ENCODE measurements around the gene CHD6. TPM values are rescaled to one million over a fixed set of nuclear protein-coding genes. Genes with fewer than 3 reads are reported as not detected.

Gene CHD6
- total RNA-seq, 2 experiments from 2014 or later: 25.2 to 29.6 TPM

DNA sequence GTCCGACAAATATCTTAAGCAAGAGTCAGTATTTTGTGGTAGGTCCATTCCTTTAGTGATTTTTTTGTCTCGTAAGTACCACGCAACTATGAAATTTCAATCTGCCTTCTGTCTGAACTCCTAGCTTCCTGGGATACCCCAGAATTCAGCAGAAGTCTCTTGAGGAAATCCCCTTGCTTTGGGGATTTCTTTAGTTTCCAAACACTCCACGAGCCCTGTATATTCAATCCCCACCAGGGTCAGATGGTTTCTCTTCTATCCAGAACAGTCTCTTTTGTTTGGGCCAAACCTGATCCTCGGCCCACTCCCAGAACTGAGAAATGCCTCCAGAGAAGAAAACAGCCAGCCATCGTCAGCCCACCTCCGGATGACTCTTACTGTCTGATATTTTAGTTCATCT is 113.0 kb downstream of the CHD6 start:
- H3K4me3 Mint-ChIP-seq: no peak overlapping the region
- POLR2A ChIA-PET: no interaction called here
- peaks cover 11% of the 10 kb centered on the region for H3K9me3 Mint-ChIP-seq
- CTCF ChIA-PET: interaction anchor here (0.7 kb wide), 1 partner anchor 193 kb away, joined by 3 read pairs; no protein-coding TSS in a partner anchor
- peaks cover 9% of the 10 kb centered on the region for H3K4me1 Mint-ChIP-seq (ENCODE audit: low read depth)
- no peaks in the 10 kb centered on the region for H3K27me3 Mint-ChIP-seq
- H3K36me3 Mint-ChIP-seq: peaks cover 23% of the 10 kb centered on the region
- no peak for DNase-seq
- H3K27ac Mint-ChIP-seq: peak overlapping the region; percentile 20
- intact Hi-C loops (cut with micrococcal nuclease): loop anchor here (10.0 kb wide), 1 partner anchor 190 kb away; no protein-coding TSS in a partner anchor

DNA sequence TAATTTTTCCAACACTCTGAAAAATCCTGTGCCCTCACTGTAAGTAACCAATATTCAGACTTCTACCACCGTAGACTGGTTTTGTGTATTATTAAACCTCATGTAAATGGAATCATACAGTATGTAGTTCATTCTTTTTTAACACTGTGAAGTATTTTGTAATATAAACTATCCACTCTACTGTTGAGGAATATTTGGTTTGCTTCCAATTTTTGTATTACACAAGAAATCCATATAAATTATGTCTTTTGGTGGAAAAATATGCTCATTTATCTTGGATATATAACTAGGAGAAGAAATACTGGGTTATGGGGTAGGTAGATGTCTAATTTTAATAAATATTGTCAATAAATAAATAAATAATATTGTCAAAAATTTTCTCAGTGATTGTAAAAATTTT is 116.8 kb downstream of the CHD6 start:
- Mint-ChIP-seq H3K36me3 (peaks cover 15% of the 10 kb centered on the region), H3K27me3 (no peaks in the 10 kb centered on the region), H3K27ac (no peak overlapping the region), H3K4me1 (ENCODE audit: low read depth) (peaks cover 9% of the 10 kb centered on the region), H3K4me3 (no peak overlapping the region), H3K9me3 (peaks cover 11% of the 10 kb centered on the region)
- no peak for DNase-seq
- POLR2A ChIA-PET: no interaction called here
- intact Hi-C loops (cut with micrococcal nuclease): loop anchor here (10.0 kb wide), 1 partner anchor 193 kb away; no protein-coding TSS in a partner anchor
- CTCF ChIA-PET: no interaction called here

DNA sequence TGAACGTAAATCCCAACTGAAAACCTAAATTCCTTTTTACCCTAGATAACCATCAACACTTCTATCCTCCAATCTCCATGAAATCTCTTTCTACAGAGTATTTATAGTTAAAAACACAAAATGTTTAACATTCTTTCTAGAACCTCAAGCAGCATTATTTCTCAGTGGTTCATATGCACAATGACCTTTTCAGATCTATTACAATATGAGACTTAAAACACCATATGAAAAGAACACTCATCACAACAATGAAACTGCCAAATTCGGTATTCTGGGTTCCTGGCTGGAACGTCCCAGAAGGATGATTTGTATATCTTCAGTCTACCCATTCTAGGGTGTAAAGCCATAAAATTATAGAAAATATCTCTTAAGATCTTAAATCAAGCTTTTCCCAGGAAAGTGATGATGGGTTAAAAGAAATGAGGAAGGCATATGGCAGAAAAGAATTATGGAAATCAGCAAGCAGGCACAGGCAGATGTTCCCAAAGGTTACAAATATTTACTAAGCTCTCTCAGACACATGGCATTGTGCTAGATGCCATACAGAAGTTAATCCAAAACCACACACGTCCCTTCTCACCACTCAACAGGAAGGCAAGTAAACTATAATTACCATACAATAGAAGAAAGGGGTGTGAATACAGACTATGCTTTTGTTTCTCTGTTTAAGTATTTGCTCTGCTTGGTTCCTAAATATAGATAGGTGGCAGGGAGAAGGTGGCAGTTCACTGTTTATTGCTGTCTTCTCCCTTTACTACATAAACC is 118.0 kb downstream of the CHD6 start:
- peaks cover 2% of the 10 kb centered on the region for H3K9me3 Mint-ChIP-seq
- peaks cover 2% of the 10 kb centered on the region for H3K4me1 Mint-ChIP-seq (ENCODE audit: low read depth)
- no peaks in the 10 kb centered on the region for H3K27me3 Mint-ChIP-seq
- peaks cover 8% of the 10 kb centered on the region for H3K36me3 Mint-ChIP-seq
- intact Hi-C loops (cut with micrococcal nuclease): loop anchor here (10.0 kb wide), 1 partner anchor 195 kb away; no protein-coding TSS in a partner anchor
- H3K4me3 Mint-ChIP-seq: no peak overlapping the region
- CTCF ChIA-PET: no interaction called here
- DNase-seq: no peak
- no peak overlapping the region for H3K27ac Mint-ChIP-seq
- POLR2A ChIA-PET: no interaction called here

DNA sequence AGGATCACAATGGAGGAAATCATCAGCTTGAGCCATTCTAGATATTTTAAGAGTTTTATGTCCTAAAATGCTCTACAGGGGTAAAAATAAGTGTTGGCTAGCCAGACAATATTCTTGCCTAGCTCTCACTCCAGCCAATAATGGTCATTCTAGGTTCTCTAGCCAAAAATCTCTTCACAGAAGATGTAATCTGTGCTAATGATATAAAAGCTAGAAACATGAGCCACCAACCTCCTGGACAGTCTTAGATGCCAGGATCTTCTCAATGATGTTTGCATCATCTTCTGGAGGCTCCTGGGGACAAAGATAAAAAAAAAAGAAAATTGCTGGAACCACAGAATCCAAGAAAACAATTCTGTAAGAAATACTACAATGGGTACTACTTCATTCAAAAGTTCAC is 119.1 kb downstream of the CHD6 start:
- Mint-ChIP-seq H3K27me3 (no peaks in the 10 kb centered on the region), H3K9me3 (no peaks in the 10 kb centered on the region), H3K36me3 (peaks cover 5% of the 10 kb centered on the region), H3K4me1 (ENCODE audit: low read depth) (no peaks in the 10 kb centered on the region), H3K4me3 (no peak overlapping the region), H3K27ac (no peak overlapping the region)
- POLR2A ChIA-PET: no interaction called here
- intact Hi-C loops (cut with micrococcal nuclease): no loop called here
- CTCF ChIA-PET: interaction anchor here (0.6 kb wide), 1 partner anchor 153 kb away, joined by 3 read pairs; no protein-coding TSS in a partner anchor
- no peak for DNase-seq

DNA sequence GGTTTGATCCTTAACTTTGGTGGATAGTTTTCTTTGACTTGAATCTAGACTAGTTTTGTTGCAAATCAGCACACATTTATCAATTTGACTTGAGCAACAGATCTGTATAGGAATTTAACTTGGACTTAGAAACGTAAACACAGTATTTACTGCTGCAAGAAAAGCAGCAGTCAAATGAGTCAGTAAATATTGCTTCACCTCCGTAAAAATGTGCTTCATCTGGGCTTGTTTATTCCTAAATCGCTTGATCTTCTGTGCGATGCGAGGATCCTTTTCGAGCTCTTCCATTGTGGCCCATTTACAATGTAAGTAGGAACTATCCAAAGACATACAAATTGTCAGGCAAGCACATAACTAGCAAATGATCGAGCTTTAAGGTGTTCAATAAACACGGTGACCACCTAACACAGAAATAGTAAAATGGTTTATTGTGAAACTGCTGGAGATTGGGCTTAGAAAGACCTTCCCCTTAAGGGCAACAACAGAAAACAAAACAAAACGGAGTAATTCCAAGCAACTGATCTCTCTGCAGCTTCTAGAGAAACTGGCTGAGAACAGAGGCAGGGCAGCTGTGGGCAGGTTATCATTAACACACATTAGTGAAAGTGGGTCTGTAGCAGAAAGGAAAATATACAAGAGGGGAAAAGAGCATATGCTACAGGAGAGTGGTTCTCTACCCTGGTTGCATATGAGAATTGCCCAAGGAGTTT is 120.8 kb downstream of the CHD6 start:
- Mint-ChIP-seq H3K9me3 (no peaks in the 10 kb centered on the region), H3K27ac (no peak overlapping the region), H3K4me1 (ENCODE audit: low read depth) (no peaks in the 10 kb centered on the region), H3K27me3 (no peaks in the 10 kb centered on the region), H3K36me3 (peaks cover 5% of the 10 kb centered on the region), H3K4me3 (no peak overlapping the region)
- POLR2A ChIA-PET: no interaction called here
- CTCF ChIA-PET: no interaction called here
- intact Hi-C loops (cut with micrococcal nuclease): no loop called here
- DNase-seq: no peak

DNA sequence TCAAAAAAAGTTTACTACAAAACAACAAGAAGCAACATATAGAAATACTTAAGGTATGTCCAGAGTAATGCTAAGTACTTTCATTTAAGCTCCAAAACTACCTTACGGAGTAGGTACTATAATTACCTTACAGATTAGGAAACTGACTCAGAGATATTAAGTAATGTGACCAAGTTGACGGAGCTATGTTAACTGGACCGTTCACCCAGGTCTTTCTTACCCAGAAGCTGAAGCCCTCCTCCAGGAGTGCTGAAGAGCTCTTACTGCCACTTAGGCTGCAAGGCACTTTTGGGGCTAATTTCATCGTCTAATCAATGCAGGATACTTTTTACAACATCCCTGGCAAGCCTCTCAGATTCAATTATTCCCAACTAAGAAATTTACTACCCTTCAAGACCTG is 123.7 kb downstream of the CHD6 start:
- H3K4me1 Mint-ChIP-seq (ENCODE audit: low read depth): no peaks in the 10 kb centered on the region
- POLR2A ChIA-PET: no interaction called here
- intact Hi-C loops (cut with micrococcal nuclease): no loop called here
- no peaks in the 10 kb centered on the region for H3K9me3 Mint-ChIP-seq
- H3K27me3 Mint-ChIP-seq: no peaks in the 10 kb centered on the region
- H3K4me3 Mint-ChIP-seq: no peak overlapping the region
- CTCF ChIA-PET: no interaction called here
- DNase-seq: no peak
- H3K27ac Mint-ChIP-seq: no peak overlapping the region
- peaks cover 17% of the 10 kb centered on the region for H3K36me3 Mint-ChIP-seq

DNA sequence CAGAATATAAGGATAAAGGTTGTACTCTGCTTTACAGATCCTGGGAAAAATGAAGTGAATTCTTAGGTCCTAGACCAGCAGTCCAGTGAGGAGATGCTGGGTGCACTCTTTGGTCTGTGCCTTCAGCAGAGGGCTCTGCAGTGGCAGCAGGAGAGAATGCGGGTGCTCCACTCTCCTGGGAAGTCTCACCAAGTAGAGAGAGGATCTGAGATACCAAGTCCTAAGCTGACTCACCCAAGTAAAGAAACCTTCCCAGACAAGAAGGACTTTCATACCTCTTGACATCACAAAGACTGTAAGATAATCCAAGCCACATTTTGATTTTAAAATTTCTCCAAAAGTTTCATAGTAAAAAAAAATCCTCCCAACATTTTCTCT is 134.6 kb downstream of the CHD6 start:
- intact Hi-C loops (cut with micrococcal nuclease): no loop called here
- Mint-ChIP-seq H3K9me3 (no peaks in the 10 kb centered on the region), H3K4me3 (no peak overlapping the region), H3K27ac (no peak overlapping the region), H3K4me1 (ENCODE audit: low read depth) (peaks cover 12% of the 10 kb centered on the region), H3K27me3 (no peaks in the 10 kb centered on the region), H3K36me3 (peaks cover 38% of the 10 kb centered on the region)
- ChIA-PET CTCF (no interaction called here), POLR2A (no interaction called here)
- no peak for DNase-seq

DNA sequence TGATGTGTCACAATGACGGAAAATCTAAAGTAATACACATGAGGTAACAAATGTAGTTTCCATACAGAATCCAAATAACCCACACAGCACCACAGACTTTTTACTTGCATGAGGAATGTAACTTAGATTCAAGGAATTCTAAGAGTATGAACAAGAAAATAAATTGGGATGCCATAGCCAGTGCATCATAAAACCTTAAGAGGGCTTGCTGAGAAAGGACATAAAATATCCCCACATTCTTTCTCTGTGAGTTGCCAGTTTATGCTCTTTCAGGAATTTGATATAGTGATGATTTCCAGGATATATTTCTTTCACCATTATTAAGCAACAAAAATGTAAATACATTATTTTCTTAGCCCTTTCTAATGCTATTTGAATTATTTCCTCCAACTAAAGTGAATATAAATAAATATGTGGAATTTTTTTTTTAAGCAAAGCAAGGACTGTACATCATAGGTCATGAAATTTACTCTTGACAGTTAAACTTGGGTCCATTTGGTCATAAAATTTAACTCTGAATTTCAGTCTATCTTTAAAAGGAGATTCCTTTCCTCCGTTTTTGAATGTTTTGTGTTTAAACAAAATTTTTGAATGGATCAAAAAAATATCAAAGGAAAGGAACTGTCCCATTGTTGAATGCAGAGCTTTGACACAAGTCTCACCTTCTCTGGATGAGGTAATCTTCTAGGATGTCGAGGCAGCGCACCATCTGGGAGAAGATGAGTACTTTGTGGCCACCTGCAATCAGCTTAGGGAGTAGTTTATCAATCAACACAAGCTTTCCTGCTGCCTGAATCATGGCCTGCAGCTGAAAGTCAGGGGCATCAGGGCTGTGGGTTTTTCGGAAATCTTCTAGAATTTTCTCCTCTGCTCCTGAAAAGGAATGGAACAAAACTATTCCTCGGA is 135.3 kb downstream of the CHD6 start:
- DNase-seq: no peak
- peaks cover 12% of the 10 kb centered on the region for H3K4me1 Mint-ChIP-seq (ENCODE audit: low read depth)
- no peaks in the 10 kb centered on the region for H3K9me3 Mint-ChIP-seq
- no peak overlapping the region for H3K27ac Mint-ChIP-seq
- no peaks in the 10 kb centered on the region for H3K27me3 Mint-ChIP-seq
- H3K4me3 Mint-ChIP-seq: no peak overlapping the region
- POLR2A ChIA-PET: no interaction called here
- CTCF ChIA-PET: no interaction called here
- intact Hi-C loops (cut with micrococcal nuclease): no loop called here
- H3K36me3 Mint-ChIP-seq: peaks cover 34% of the 10 kb centered on the region

DNA sequence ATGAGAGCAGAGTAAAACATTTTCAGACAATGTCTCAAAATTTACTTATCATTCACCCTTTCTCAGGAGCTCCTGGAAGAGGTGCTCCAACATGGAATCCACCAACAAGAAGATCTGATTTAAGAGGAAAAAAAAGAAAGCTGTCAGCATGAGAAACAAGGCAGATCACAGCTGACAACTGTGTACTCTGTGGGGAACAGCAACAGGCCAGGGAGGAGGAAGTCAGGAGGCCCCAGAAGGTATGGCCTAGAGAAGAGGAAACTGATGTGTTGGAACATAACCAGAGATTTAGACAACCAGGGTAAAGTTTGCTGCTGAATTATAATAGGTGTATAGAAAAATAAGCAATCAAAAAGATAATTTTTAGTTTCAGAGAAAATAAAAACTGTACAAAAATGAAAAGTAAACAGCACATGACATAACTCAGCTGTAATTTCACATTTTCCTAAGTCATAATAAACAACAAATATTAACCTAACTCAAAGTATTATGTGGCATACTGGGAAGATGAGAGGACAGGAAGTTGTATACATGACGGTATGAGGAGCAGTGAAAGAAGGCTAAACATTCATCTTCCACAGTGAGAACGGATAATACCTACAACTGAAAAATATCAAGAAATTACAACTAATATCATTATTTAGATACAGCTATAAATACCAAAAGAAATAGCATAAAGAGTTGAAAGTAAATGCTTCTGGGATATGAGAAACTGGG is 138.0 kb downstream of the CHD6 start:
- intact Hi-C loops (cut with micrococcal nuclease): no loop called here
- H3K27me3 Mint-ChIP-seq: no peaks in the 10 kb centered on the region
- ChIA-PET CTCF (interaction anchor here (0.7 kb wide), 1 partner anchor 1175 kb away, joined by 3 read pairs; no protein-coding TSS in a partner anchor), POLR2A (no interaction called here)
- H3K4me3 Mint-ChIP-seq: no peak overlapping the region
- H3K4me1 Mint-ChIP-seq (ENCODE audit: low read depth): peaks cover 16% of the 10 kb centered on the region
- no peak for DNase-seq
- H3K9me3 Mint-ChIP-seq: no peaks in the 10 kb centered on the region
- peaks cover 27% of the 10 kb centered on the region for H3K36me3 Mint-ChIP-seq
- peak overlapping the region; percentile 14 for H3K27ac Mint-ChIP-seq

DNA sequence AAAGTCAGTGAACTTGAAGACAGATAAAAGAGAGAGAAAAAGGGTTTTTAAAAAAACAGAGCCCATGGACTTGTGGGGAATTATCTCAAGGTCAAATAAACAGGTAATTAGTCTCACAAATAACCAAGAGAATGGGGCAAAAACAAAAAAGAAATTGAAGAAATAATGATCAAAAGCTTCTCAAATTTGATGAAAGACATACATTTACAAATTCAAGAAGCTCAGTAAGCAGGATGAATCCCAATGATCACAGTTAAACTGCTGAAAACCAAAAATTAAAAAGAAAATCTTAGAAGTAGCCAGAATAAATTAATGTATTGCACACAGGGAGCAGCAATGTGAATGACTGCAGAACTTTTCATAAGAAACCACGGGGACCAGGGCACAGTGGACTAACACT is 139.1 kb downstream of the CHD6 start:
- no peak overlapping the region for H3K4me3 Mint-ChIP-seq
- peaks cover 28% of the 10 kb centered on the region for H3K36me3 Mint-ChIP-seq
- H3K4me1 Mint-ChIP-seq (ENCODE audit: low read depth): peaks cover 17% of the 10 kb centered on the region
- intact Hi-C loops (cut with micrococcal nuclease): no loop called here
- POLR2A ChIA-PET: no interaction called here
- CTCF ChIA-PET: no interaction called here
- H3K9me3 Mint-ChIP-seq: no peaks in the 10 kb centered on the region
- H3K27me3 Mint-ChIP-seq: no peaks in the 10 kb centered on the region
- no peak overlapping the region for H3K27ac Mint-ChIP-seq
- DNase-seq: no peak

DNA sequence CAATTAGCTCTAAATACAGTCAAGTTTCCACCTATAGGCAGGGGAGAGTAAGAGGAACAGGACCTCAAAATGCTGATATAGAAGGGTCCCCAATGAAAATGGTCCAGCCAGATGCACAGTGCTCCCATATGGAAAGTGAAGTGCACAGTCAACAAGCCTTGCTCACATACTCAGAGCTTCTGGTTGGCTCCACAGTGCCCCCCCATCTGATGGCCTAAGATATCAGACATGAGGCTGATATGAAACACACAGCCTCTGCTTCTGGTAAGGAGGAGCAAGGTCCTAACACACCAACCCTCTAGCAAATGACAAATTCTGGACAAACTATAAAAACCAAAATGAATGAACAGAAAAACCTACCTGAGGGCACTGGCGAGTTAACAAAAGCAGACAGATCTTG is 140.2 kb downstream of the CHD6 start:
- no peak for DNase-seq
- Mint-ChIP-seq H3K27ac (no peak overlapping the region), H3K9me3 (no peaks in the 10 kb centered on the region), H3K27me3 (no peaks in the 10 kb centered on the region), H3K36me3 (peaks cover 33% of the 10 kb centered on the region), H3K4me3 (no peak overlapping the region), H3K4me1 (ENCODE audit: low read depth) (peaks cover 17% of the 10 kb centered on the region)
- POLR2A ChIA-PET: no interaction called here
- intact Hi-C loops (cut with micrococcal nuclease): no loop called here
- CTCF ChIA-PET: no interaction called here

DNA sequence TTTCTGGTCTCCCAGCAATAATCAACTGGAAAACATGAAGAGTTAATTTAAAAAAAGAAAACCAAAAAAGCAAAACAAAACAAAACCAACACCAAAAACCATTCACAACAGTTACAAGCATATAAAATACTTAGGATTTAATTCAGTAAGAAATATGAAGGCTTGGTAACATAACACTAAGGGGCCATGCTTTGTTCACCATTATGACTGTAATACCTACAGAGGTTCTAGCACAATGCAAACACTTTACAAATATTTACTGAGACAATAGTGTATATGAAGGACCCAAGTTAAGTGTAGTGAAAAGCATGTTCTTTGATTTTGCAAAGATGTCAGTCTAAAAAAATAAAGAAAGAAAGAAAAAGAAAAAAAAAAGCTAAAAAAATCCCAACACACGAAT is 141.7 kb downstream of the CHD6 start:
- Mint-ChIP-seq H3K36me3 (peaks cover 39% of the 10 kb centered on the region), H3K9me3 (no peaks in the 10 kb centered on the region)
- CTCF ChIA-PET: no interaction called here

More for the DNA sequence above, 141.7 kb downstream of the CHD6 start:
- POLR2A ChIA-PET: interaction anchor here (1.0 kb wide), 1 partner anchor 8 kb away, joined by 3 read pairs; no protein-coding TSS in a partner anchor
- H3K27me3 Mint-ChIP-seq: no peaks in the 10 kb centered on the region
- no peak for DNase-seq
- H3K4me1 Mint-ChIP-seq (ENCODE audit: low read depth): peaks cover 17% of the 10 kb centered on the region
- H3K27ac Mint-ChIP-seq: no peak overlapping the region
- intact Hi-C loops (cut with micrococcal nuclease): no loop called here
- H3K4me3 Mint-ChIP-seq: no peak overlapping the region

Data from activated CD4-positive, alpha-beta memory T cell treated with anti-CD3 and anti-CD28 coated beads for 36 hours (primary cell).